HCT116 (cell line): ENCODE measurements around the gene TSC22D3. TPM values are rescaled to one million over a fixed set of nuclear protein-coding genes. Genes with fewer than 3 reads are reported as not detected.

Experiments used
- ATAC-seq: fragments of 200-7000 bp; cut with Tn5 transposase; 2 replicates; pipeline ENCODE4 v1.9.1; 2020; ENCODE audit warnings: mild to moderate bottlenecking, moderate library complexity
- BruUV-seq: library from RNA; stranded (reverse); fragments of 400-500 nt; replicated peaks from 2 replicates; lab custom pipeline; 2021; lab: Mats Ljungman, UMichigan
- CTCF ChIA-PET: fragments of 300-600 bp; sonication (Branson Sonifier 250); formaldehyde crosslinking; loops from one replicate; lab custom pipeline; 2021; ENCODE audit warnings: antibody characterized with exemption; lab: Charles Lee
- POLR2A ChIA-PET: fragments of 300-600, 350-600 bp; sonication (Branson Sonifier 250); formaldehyde crosslinking; loops from one replicate; lab custom pipeline; 2021; ENCODE audit warnings: antibody characterized with exemption; lab: Charles Lee
- RAD21 ChIA-PET, 2 experiments: fragments of 300-600 bp; sonication (Branson Sonifier 250); formaldehyde crosslinking; loops; one replicate each; lab custom pipeline; 2023; ENCODE audit warnings: low total read pairs in 2 of 2; ENCODE audit not compliant: uncharacterized antibody in 2 of 2, unreplicated experiment in 2 of 2, low non-redundant PET in 1 of 2; lab: Charles Lee
- DNase-seq: peaks from one replicate; pipeline ENCODE4 v3.0.0-alpha.2; 2010; ENCODE audit warnings: low read depth, low spot score
- H2AFZ ChIP-seq: fragments of 200-600 bp; shearing (Covaris generic), sonication (generic); 2 replicates; pipeline ENCODE4 v1.6.1; 2017; ENCODE audit warnings: low read depth, mixed run types, mixed read lengths, antibody characterized with exemption, low read length; ENCODE audit not compliant: poor library complexity, severe bottlenecking
- H3K27ac ChIP-seq: 2 replicates; pipeline ENCODE4 v1.5.1; 2012; ENCODE audit warnings: low read depth, low read length
- H3K27me3 ChIP-seq: fragments of 200-600 bp; sonication (generic); 2 replicates; pipeline ENCODE4 v1.6.1; 2016; ENCODE audit warnings: mixed run types, low read length, mixed read lengths; ENCODE audit not compliant: insufficient read depth
- H3K36me3 ChIP-seq, 2 experiments: fragments of 200-500 bp in 1 of 2; fragments of 200-600 bp in 1 of 2; sonication (Bioruptor generic) in 1 of 2; sonication (generic) in 1 of 2; 2 replicates each; pipeline versions ENCODE4 v1.5.1 to v1.6.1; 2014 to 2016; ENCODE audit warnings: low read length in 2 of 2, inconsistent platforms in 1 of 2, mixed read lengths in 1 of 2, mixed run types in 1 of 2; ENCODE audit not compliant: insufficient read depth in 2 of 2, control insufficient read depth in 1 of 2
- H3K4me1 ChIP-seq, 2 experiments: fragments of 200-600 bp in 1 of 2; sonication (generic) in 1 of 2; 2 replicates each; pipeline versions ENCODE4 v1.5.1 to v1.6.1; 2012 to 2017; ENCODE audit warnings: low read length in 2 of 2, inconsistent platforms in 1 of 2, mild to moderate bottlenecking in 1 of 2, mixed read lengths in 1 of 2, mixed run types in 1 of 2, moderate library complexity in 1 of 2; ENCODE audit not compliant: insufficient read depth in 2 of 2, control insufficient read depth in 1 of 2
- H3K4me2 ChIP-seq: fragments of 200-600 bp; sonication (generic); 2 replicates; pipeline ENCODE4 v1.6.1; 2017; ENCODE audit warnings: mixed run types, low read length, mixed read lengths
- H3K4me3 ChIP-seq, 2 experiments: fragments of 200-600 bp in 1 of 2; sonication (generic) in 1 of 2; replicated peaks in 1 of 2; 2 replicates each; pipeline ENCODE4 v1.5.1; 2011 to 2016; ENCODE audit warnings: low read length in 2 of 2, control low read depth in 1 of 2, low read depth in 1 of 2, mild to moderate bottlenecking in 1 of 2, mixed read lengths in 1 of 2, mixed run types in 1 of 2
- H3K79me2 ChIP-seq: fragments of 200-600 bp; sonication (generic); 2 replicates; pipeline ENCODE4 v1.6.1; 2017; ENCODE audit warnings: mild to moderate bottlenecking, mixed run types, low read length, moderate library complexity, mixed read lengths; ENCODE audit not compliant: insufficient read depth
- H3K9ac ChIP-seq: fragments of 200-600 bp; sonication (generic); 2 replicates; pipeline ENCODE4 v1.6.1; 2016; ENCODE audit warnings: low read length, mixed read lengths
- H3K9me2 ChIP-seq: fragments of 200-600 bp; sonication (generic), shearing (Covaris generic); 2 replicates; pipeline ENCODE4 v1.6.1; 2017; ENCODE audit warnings: mixed run types, mild to moderate bottlenecking, moderate library complexity; ENCODE audit not compliant: insufficient read depth
- H3K9me3 ChIP-seq, 2 experiments: fragments of 200-500 bp in 1 of 2; fragments of 200-600 bp in 1 of 2; sonication (Bioruptor generic) in 1 of 2; sonication (generic) in 1 of 2; 2 replicates each; pipeline ENCODE4 v1.6.1; 2014 to 2017; ENCODE audit warnings: low read length in 2 of 2, mixed read lengths in 2 of 2, inconsistent platforms in 1 of 2, low read depth in 1 of 2, mild to moderate bottlenecking in 1 of 2, mixed run types in 1 of 2, moderate library complexity in 1 of 2; ENCODE audit not compliant: control insufficient read depth in 1 of 2, insufficient read depth in 1 of 2
- H4K20me1 ChIP-seq: fragments of 200-600 bp; sonication (generic), shearing (Covaris generic); 2 replicates; pipeline ENCODE4 v1.6.1; 2017; ENCODE audit warnings: mixed run types, mild to moderate bottlenecking, moderate library complexity; ENCODE audit not compliant: insufficient read depth
- ATF3 ChIP-seq: IDR thresholded peaks from 2 replicates; pipeline ENCODE4 v1.6.1; 2012
- CTCF ChIP-seq, 3 experiments: fragments of 200-600 bp in 1 of 3; sonication (generic) in 1 of 3; IDR thresholded peaks in 2 of 3; conservative IDR thresholded peaks in 1 of 3; 2 replicates each; pipeline ENCODE4 v1.5.1; 2012 to 2017; ENCODE audit warnings: low read depth in 2 of 3, low read length in 2 of 3, antibody characterized with exemption in 1 of 3, borderline replicate concordance in 1 of 3, control low read depth in 1 of 3, mild to moderate bottlenecking in 1 of 3, mixed read lengths in 1 of 3, mixed run types in 1 of 3, moderate library complexity in 1 of 3; ENCODE audit not compliant: insufficient read depth in 1 of 3
- EGR1 ChIP-seq: IDR thresholded peaks from 2 replicates; pipeline ENCODE4 v1.6.1; 2012; ENCODE audit warnings: low read depth
- JUND ChIP-seq: IDR thresholded peaks from 2 replicates; pipeline ENCODE4 v1.6.1; 2012
- MAX ChIP-seq: IDR thresholded peaks from 2 replicates; pipeline ENCODE4 v1.6.1; 2012
- POLR2A ChIP-seq: IDR thresholded peaks from 2 replicates; pipeline ENCODE4 v1.7.0; 2011; ENCODE audit warnings: borderline replicate concordance; ENCODE audit not compliant: insufficient read depth, insufficient read length; ENCODE audit errors: extremely low read depth
- RAD21 ChIP-seq: IDR thresholded peaks from 2 replicates; pipeline ENCODE4 v1.6.1; 2012; ENCODE audit warnings: low read depth, mild to moderate bottlenecking
- REST ChIP-seq: IDR thresholded peaks from 2 replicates; pipeline ENCODE4 v1.6.1; 2012; ENCODE audit warnings: low read depth
- SP1 ChIP-seq: IDR thresholded peaks from 2 replicates; pipeline ENCODE4 v1.6.1; 2012; ENCODE audit warnings: low read depth
- SRF ChIP-seq: IDR thresholded peaks from 2 replicates; pipeline ENCODE4 v1.6.1; 2012; ENCODE audit warnings: low read depth
- YY1 ChIP-seq: IDR thresholded peaks from 2 replicates; pipeline ENCODE4 v1.6.1; 2011; ENCODE audit warnings: low read length, low read depth, moderate library complexity, mild to moderate bottlenecking; ENCODE audit not compliant: insufficient replicate concordance; ENCODE audit errors: extremely low read depth
- ZNF274 ChIP-seq: fragments of 200-500 bp; sonication (Bioruptor generic); IDR thresholded peaks from 2 replicates; pipeline ENCODE4 v1.6.1; 2014; ENCODE audit warnings: mild to moderate bottlenecking, low read depth, low read length, inconsistent platforms
- intact Hi-C: fragments of 100-400 bp; cut with micrococcal nuclease; formaldehyde crosslinking; loops from 2 replicates; pipeline ENCODE4 v1.10.0; 2022
- total RNA-seq: library from RNA; stranded (reverse); gene quantifications from one replicate; pipeline ENCODE4 v1.2.1, GENCODE V29; 2021; ENCODE audit not compliant: unreplicated experiment

Gene TSC22D3
- total RNA-seq, 1 experiment from 2014 or later, result 24.6 TPM

DNA sequence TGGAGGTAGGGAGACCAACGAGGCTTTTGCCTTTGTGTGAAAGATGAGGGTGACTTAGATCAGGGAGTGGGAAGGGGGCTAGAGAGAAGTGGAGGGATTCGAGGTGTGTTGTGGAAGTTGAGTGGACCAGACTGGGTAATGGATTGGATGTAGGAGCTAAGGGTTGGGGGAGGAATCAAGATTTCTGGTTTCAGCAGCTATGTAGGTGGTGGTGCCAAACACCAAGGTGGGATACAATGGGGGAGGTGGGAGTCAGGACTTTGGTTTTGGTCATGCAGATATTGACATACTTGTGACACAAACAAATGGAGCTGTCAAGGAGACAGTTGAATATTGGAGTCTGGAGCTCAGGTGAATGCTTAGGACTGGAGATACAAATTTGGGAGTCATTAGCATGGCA lies 71.0 kb downstream of the TSC22D3 start:
- peaks cover 3 to 8% of the 10 kb centered on the region in 2 experiments; a peak in 2 of 4 replicates for H3K4me1 ChIP-seq
- H3K9ac ChIP-seq, result no peak overlapping the region
- TF ChIP-seq YY1, result no peak
- H2AFZ ChIP-seq, result no peak overlapping the region
- no peak overlapping the region for H3K27ac ChIP-seq
- BruUV-seq, result no TSS peak
- intact Hi-C loops, result no loop called here
- ChIA-PET POLR2A (no interaction called here), CTCF (no interaction called here), RAD21 (no interaction called here)
- no peaks in the 10 kb centered on the region for H3K79me2 ChIP-seq
- ATAC-seq, result no peak
- H4K20me1 ChIP-seq, result no peaks in the 10 kb centered on the region
- H3K9me3 ChIP-seq, result no peaks in the 10 kb centered on the region
- H3K36me3 ChIP-seq, result no peaks in the 10 kb centered on the region
- H3K27me3 ChIP-seq, result no peaks in the 10 kb centered on the region
- DNase-seq, result no peak
- no peak overlapping the region for H3K4me2 ChIP-seq
- H3K9me2 ChIP-seq, result no peaks in the 10 kb centered on the region
- H3K4me3 ChIP-seq, result no peak overlapping the region

GRCh38 chrX:107704181-107704580 lies 71.4 kb downstream of the TSC22D3 start:
- DNase-seq (no peak), ATAC-seq (no peak)
- H3K4me3 ChIP-seq, result no peak overlapping the region
- H3K9me2 ChIP-seq, result no peaks in the 10 kb centered on the region
- intact Hi-C loops, result no loop called here
- H3K79me2 ChIP-seq, result no peaks in the 10 kb centered on the region
- no peak overlapping the region for H3K27ac ChIP-seq
- no peaks in the 10 kb centered on the region for H3K36me3 ChIP-seq
- no peak overlapping the region for H3K4me2 ChIP-seq
- BruUV-seq, result no TSS peak
- no peaks in the 10 kb centered on the region for H3K27me3 ChIP-seq
- RAD21 ChIA-PET, result no interaction called here
- POLR2A ChIA-PET, result no interaction called here
- TF ChIP-seq MAX (no peak), ZNF274 (no peak), RAD21 (no peak), SP1 (no peak), SRF (no peak), REST (no peak), ATF3 (no peak), EGR1 (no peak), JUND (no peak), CTCF (IDR thresholded peaks at IDR 0.05 in 2 of 3, conservative IDR thresholded peaks at IDR 0.05 in 1 of 3; ENCODE audit: borderline replicate concordance in 1 of 3, insufficient read depth in 1 of 3, low read depth in 2 of 3, low read length in 2 of 3) (no peak), POLR2A (no peak)
- H3K9me3 ChIP-seq, result no peaks in the 10 kb centered on the region
- CTCF ChIA-PET, result no interaction called here
- H3K4me1 ChIP-seq, result peaks cover 3 to 8% of the 10 kb centered on the region in 2 experiments; a peak in 2 of 4 replicates
- no peak overlapping the region for H3K9ac ChIP-seq
- no peak overlapping the region for H2AFZ ChIP-seq
- no peaks in the 10 kb centered on the region for H4K20me1 ChIP-seq
